Ectodermal cell (in vitro differentiated cells): ENCODE data around the gene TPGS1.

Experiments used
- H3K27ac ChIP-seq: 2 replicates; pipeline ENCODE4 v1.7.0; 2013; ENCODE audit warnings: mild to moderate bottlenecking, low read depth, low read length; ENCODE audit not compliant: insufficient read depth, poor library complexity, severe bottlenecking
- H3K27me3 ChIP-seq: 2 replicates; pipeline ENCODE4 v1.7.0; 2013; ENCODE audit warnings: mild to moderate bottlenecking, low read length; ENCODE audit not compliant: insufficient read depth, control insufficient read depth, poor library complexity, severe bottlenecking
- H3K36me3 ChIP-seq: one replicate; pipeline ENCODE4 v1.7.0; 2013; ENCODE audit warnings: low read length; ENCODE audit not compliant: control insufficient read depth, insufficient read depth
- H3K4me1 ChIP-seq: one replicate; pipeline ENCODE4 v1.7.0; 2013; ENCODE audit warnings: low read length; ENCODE audit not compliant: control insufficient read depth, insufficient read depth
- H3K4me3 ChIP-seq: 2 replicates; pipeline ENCODE4 v1.7.0; 2013; ENCODE audit warnings: low read depth, low read length, control low read depth; ENCODE audit not compliant: insufficient read depth
- H3K9me3 ChIP-seq: 2 replicates; pipeline ENCODE4 v1.7.0; 2013; ENCODE audit warnings: mild to moderate bottlenecking, low read length, moderate library complexity; ENCODE audit not compliant: control insufficient read depth
- WGBS, 2 experiments: methylation state at CpG; one replicate each; pipeline ENCODE4 v1.1.7; 2013; ENCODE audit warnings: missing lambda C conversion rate in 2 of 2; 5-methylcytosine and 5-hydroxymethylcytosine counted together

Gene TPGS1

GRCh38 chr19:566403-566802, 59.1 kb downstream of the TPGS1 start:
- Histone ChIP-seq H3K9me3 (no peaks in the 10 kb centered on the region), H3K4me3 (no peak overlapping the region), H3K4me1 (no peaks in the 10 kb centered on the region), H3K27ac (no peak overlapping the region), H3K27me3 (no peaks in the 10 kb centered on the region), H3K36me3 (peaks cover 8% of the 10 kb centered on the region)
- 92 to 93% methylated on average over 19 of the region's 19 CpGs for WGBS, 2 experiments

GRCh38 chr19:566844-567243, 59.5 kb downstream of the TPGS1 start:
- WGBS, 2 experiments = 91 to 92% methylated on average over 16 of the region's 16 CpGs
- Histone ChIP-seq H3K4me3 (no peak overlapping the region), H3K4me1 (no peaks in the 10 kb centered on the region), H3K9me3 (no peaks in the 10 kb centered on the region), H3K27ac (no peak overlapping the region), H3K27me3 (no peaks in the 10 kb centered on the region), H3K36me3 (peaks cover 8% of the 10 kb centered on the region)

- H3K4me1 ChIP-seq = no peaks in the 10 kb centered on the region
- H3K4me3 ChIP-seq = no peak overlapping the region
- peaks cover 8% of the 10 kb centered on the region for H3K36me3 ChIP-seq
- H3K27me3 ChIP-seq = no peaks in the 10 kb centered on the region
- H3K9me3 ChIP-seq = no peaks in the 10 kb centered on the region
- 95% methylated on average over 22 of the region's 22 CpGs for WGBS, 2 experiments
- H3K27ac ChIP-seq = no peak overlapping the region
Observed at GRCh38 chr19:567296-567900, 60.1 kb downstream of the TPGS1 start.
